SK-N-DZ (cell line): ENCODE data around the gene GTF2F1.
"Not testable (repeated sequence)": the region's sequence is repeated elsewhere in the genome, so short reads cannot be mapped to it uniquely, and the experiment has no call there.

ENCODE experiments used
- DNase-seq: peaks from one replicate; pipeline ENCODE4 v3.0.0-alpha.2; 2015; ENCODE audit warnings: low spot score

The GTF2F1 gene

GRCh38 chr19:6417713-6418561, 25.0 kb upstream of the GTF2F1 start:
- DNase-seq: no peak

GRCh38 chr19:6416658-6417405, 23.9 kb upstream of the GTF2F1 start:
- DNase-seq: no peak

- DNase-seq: no peak
These were observed 22.7 kb upstream of the GTF2F1 start for GRCh38 chr19:6415591-6416190.

GRCh38 chr19:6414793-6415590, 22.0 kb upstream of the GTF2F1 start:
- DNase-seq: no peak

GRCh38 chr19:6413721-6414643, 21.0 kb upstream of the GTF2F1 start:
- no peak for DNase-seq

GRCh38 chr19:6413291-6413690, 20.3 kb upstream of the GTF2F1 start:
- no peak for DNase-seq

- peak; percentile 23 for DNase-seq
These were observed 19.6 kb upstream of the GTF2F1 start for GRCh38 chr19:6412447-6413091.

GRCh38 chr19:6412061-6412446, 19.1 kb upstream of the GTF2F1 start:
- DNase-seq: no peak

- no peak for DNase-seq
These were observed 16.4 kb upstream of the GTF2F1 start for GRCh38 chr19:6409346-6409745.

- DNase-seq: no peak
These were observed 13.4 kb upstream of the GTF2F1 start for GRCh38 chr19:6406401-6406800.

GRCh38 chr19:6402837-6403608, 10.1 kb upstream of the GTF2F1 start:
- peak; percentile 43 for DNase-seq

GRCh38 chr19:6402058-6402457, 9.1 kb upstream of the GTF2F1 start:
- no peak for DNase-seq

- DNase-seq: not testable (repeated sequence)
These were observed 7.3 kb upstream of the GTF2F1 start for GRCh38 chr19:6400062-6400944.

- DNase-seq: no peak
These were observed 3.3 kb upstream of the GTF2F1 start for GRCh38 chr19:6396305-6396704.

- DNase-seq: no peak
These were observed 1.9 kb upstream of the GTF2F1 start for GRCh38 chr19:6394831-6395230.

- no peak for DNase-seq
These were observed 1.0 kb upstream of the GTF2F1 start for GRCh38 chr19:6393983-6394412.

GRCh38 chr19:6392221-6393073, 517 bp downstream of the GTF2F1 start:
- no peak for DNase-seq
